GM18870 (cell line): ENCODE measurements around the gene SLC5A3.

Experiments
- ATAC-seq: cut with Tn5 transposase; IDR thresholded peaks from one replicate; pipeline ENCODE4 v1.9.1; 2021; ENCODE audit warnings: moderate library complexity; ENCODE audit not compliant: unreplicated experiment

SLC5A3 gene

DNA sequence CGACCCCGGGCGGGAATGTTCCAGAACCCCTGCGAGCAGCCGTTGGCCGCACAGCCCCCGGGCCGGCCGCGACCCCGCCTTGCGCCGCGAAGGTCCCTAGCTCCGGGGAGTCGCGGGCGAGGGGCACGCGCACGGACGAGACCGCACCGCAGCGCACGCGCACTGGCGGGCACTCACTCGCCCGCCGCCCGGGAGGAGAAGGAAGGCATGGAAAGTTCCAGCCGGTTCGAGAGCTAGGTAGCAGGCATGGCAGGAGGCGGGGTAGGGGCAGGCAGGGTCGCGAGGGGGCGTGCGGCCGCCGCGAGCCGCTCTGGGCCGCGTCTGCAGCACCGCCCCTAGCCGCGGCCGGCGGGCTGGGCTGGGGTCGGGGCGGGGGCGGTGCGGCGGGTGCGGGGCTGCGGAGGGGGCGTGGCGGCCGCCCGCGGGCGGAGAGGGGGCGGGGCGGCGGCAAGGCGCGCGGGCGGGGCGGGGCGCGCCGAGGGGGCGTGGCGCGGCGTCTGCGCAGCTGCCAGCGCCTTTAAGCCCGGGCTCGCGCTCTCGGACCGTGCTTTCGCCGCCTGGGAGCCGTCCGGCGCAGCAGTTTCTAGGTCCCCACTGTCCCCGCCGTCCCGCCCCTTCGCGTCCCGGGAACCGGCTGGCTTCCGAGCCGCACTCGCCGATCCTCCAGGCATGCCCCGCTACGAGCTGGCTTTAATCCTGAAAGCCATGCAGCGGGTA lies at the start of gene SLC5A3, which contains the start of gene MRPS6:
TSS of gene SLC5A3 (plus strand) at position 547 of the 717 bp plus-strand sequence. CDS start 21,621 bp downstream, outside the sequence.
TSS of gene MRPS6 (plus strand) at position 547 of the 717 bp plus-strand sequence. CDS start at position 670, 123 bp downstream.
- ATAC-seq: peak; percentile 46

DNA sequence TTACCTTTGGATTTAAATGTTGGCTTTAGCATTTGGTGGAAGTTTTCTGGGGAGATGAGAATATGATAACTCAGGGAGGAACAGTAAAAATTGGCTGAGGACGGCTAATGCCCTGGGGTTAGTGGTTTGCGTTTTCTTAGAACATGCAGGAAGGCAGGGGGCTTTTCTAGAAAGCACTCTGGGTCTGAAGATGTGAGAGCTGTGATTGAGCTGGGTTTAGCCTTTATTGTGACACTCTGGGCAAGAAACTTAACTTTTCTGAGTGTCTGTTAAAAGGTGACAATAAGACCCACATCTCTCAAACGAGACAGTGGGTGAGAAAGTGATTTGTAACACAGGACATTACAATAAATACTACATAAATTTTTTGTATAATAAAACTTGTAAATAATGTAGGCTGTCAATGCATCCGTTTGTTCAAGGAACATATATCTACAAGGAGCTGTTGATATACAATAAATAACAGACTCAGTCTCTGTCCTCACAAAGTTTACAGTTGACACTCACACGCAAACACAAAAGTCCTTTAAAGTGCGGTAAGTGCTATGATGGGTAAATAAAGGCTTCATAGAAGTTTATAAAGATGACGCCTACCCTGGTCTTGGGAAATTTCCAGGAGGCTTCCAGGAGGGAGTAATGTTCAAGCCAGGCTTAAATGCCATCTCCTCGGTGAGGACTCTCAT lies 49.5 kb upstream of the SLC5A3 start:
- ATAC-seq: no peak

DNA sequence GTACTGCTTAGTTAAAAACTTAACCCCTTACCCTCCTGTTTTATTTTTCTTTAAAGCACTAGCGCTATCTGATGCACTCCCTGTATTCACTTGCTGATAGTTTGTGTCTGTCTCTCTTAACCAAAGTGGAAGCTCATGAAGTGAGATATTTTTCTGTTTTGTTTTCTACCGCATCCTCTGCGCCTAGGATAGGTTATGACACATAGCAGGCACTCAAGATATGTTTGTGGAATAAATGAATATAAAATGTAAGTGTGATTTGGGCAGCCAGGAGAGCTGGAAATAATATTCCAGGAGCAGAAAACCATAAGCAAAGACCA lies 49.0 kb upstream of the SLC5A3 start:
- ATAC-seq: no peak

DNA sequence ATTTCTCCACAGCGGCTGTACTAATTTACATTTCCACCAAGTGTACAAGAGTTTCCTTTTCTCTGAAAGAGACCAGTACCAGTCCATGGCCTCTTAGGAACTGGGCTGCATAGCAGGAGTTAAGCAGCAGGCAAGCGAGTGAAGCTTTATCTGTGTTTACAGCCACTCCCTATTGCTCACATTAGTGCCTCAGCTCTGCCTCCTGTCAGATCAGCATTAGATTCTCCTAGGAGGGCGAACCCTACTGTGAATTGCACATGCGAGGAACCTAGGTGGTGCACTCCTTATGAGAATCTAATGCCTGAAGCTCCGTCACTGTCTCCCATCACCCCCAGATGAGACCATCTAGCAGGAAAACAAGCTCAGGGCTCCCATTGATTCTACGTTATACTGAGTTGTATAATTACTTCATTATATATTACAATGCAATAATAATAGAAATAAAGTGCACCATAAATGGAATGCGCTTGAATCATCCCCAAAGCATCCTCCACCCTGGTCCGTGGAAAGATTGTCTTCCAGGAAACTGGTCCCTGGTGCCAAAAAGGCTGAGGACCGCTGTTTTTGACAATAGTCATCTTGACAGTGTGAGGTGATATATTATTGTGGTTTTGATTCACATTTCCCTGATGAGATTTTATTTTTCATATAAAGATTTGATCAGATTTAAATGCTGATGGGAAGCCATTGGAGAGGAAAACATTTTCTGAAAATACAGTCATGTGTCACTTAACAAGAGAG lies 45.5 kb upstream of the SLC5A3 start:
- ATAC-seq: no peak

DNA sequence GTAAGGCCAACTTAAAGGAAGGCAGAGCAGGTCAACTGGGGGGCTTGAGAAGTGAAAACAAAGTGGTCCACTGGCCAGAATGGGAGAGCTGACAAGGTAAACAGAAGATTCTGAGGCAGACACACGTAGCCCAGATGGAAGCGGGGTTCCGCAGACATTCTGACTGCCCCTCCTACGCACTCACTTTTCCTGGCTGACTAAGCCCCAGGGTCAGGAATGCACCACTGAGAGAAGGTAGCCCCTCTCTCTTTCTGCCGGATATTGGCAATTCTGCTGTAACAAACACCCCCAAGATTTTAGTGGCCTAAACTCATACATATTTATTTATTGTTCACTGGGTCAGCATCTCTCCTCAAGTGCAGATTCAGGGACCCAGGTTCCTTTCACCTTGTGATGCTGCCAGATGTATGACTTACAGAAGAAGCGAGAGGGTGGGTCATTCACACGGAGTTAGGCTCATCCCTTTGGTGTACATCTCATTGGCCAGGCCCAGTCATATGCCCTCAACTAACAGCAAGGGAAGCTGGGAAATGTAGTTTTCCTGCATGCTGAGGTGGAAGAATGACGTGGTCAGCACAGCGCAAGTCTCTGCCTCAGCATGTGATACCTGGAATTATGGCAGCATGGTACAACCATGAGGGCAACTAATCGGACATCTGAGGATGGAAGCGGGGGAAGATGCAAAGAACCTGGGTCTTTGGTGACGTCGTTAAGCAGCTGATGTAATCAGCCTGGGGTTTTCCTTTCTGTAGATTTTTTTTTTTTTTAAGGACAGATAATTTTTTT lies 43.4 kb upstream of the SLC5A3 start:
- peak; percentile 86 for ATAC-seq

DNA sequence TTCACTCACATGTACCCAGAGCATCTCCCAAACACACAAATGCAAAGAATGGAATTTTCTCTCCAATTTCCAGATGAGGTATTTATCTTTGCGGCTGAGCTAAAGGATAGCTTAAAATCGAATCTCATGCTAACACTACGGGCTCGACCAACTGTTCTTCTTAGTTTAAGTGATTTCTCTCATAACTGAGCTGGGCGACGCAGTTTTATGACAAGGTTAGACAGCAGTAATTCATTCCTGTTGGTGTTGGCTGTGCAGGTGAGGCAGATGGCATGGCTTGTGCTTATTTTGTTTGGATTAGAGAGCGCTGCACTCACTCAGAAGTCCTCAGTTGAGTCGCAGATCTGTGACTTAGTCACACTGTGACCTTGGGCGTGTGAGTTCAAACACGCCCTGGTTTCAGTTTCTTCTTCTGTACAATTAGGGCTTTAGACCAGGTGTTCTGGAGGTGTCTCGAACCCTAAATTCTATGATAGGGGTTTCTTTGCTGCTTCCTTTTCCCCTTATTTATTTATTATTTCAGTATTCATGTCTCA lies 41.5 kb upstream of the SLC5A3 start:
- ATAC-seq: no peak

DNA sequence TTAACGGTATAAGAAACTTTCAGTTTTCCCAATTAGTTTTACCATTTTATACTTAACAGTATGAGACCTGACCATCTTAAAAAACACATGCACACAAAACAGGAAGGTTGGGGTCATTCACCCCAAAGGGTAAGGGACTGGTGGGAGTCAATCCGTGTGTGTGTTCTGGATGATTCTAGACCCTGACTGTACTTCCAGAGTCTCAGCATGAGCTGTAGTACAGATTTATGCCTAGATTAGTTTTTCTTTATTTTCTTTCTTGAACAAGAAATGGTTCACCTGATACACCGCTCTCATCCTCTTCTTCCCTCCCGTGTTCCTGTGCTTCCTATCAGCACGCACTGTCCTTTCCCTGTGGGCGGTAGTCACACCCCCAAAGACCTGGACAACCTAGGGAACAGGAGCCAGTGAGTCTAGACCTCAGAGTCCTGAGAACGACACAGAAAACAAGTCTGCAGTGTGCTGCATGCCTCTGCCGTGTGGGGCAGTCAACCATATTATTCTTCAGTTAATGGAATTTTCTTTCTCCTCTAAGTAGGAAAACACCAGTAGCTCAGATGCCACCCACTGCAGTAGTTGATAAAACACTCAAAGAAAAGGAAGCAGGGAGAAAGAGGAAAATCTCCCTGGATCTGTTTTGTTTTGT lies 38.9 kb upstream of the SLC5A3 start:
- no peak for ATAC-seq

DNA sequence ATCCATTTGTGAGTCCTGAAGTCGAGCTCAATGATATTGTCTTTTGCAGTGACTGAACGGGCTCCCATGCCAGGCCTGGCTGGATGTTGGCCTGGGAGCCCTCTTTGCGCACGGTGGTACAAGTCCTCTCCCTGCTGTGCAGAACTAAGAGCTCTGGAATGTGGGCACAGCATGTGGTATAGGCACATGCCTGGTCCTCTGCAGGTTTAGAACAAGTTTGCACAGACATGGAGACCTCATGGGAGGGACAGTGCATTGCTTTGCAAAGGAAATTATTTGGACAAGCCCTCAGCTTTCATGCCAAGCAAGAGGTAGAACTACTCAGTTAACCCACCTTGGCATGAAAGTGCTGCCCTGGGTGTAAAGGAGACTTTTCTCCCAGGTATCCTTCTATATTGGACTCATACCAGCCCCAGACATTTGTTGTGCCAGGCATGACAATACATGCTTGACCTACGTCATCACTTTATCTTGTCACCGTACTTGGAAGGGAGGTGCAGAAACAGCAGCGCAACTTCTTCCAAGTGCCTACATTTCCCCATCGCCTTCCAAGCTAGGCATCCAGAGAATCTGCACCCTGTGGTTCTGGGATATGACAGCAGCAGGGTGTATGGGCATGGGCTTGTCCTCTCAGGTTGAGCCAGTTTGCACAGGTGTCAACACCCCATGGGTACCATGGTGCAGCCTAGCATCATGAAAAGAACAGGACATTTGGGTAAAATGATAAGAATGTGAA lies 37.6 kb upstream of the SLC5A3 start:
- no peak for ATAC-seq

DNA sequence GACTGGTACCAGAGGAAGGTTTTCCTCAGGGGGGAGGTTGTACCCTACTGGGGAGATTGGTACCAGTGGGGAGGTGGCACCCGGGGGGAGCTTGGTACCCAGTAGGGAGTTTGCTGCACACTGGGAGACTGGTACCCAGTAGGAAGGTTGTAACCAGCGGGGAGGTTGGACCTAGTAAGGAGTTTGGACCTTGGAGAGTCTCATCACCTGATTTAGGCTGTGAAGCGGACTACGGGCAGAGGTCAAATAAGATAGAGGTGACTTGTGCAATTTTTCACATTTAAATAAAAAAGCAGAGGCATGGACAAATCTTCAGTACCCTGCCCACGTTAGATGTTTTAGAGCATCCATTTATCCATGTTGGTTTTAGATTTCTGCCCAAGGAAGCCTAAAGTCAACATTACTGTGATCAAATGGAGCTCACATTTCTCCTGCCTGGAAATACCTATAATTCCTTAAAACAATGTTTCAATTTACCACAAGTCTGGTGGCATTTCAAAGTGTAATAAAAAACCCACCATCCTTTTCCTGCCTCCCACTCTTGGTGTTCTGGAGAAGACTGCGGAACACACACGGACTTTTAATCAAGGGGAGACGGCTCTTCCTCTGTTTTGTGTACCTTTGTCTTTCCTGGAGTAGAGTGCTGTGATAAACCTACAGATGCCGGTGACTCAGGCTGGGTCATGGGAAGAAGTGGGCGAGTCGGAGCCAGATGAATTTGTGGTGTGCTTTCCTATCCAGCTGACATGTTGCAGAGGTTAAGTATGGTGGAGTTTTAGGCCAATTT lies 36.2 kb upstream of the SLC5A3 start:
- ATAC-seq: no peak

DNA sequence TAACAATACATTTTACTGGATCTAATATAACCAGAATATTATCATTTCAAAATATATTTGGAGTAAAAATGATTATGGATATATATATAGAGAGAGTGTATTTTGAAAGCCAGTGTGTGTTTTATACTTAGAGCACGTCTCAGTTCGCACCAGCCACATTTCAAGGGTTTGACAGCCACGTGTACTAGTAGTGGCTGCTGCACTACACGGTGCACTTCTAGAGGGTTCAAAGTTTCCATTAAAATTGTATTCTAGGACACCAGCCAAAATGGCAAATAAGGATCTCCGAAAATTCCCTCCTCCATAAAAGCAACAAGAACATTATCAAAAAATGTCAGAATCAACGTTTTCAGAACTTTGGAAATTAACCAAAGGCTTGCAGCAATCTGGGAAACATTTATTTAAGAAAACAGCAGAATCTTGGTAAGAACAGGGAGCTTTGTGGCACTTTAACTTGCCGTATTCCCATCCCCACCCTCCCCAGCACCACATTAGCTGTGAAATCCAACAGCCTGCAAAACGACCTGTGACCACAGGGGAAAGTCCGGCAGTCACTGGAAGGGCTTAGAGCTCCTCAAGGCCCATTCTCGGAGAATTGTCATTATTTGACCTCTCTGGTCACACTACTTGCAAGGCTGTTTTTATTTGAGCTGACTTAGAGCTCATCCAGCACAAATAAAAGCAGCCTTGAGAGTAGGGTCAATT lies 33.5 kb upstream of the SLC5A3 start:
- no peak for ATAC-seq

DNA sequence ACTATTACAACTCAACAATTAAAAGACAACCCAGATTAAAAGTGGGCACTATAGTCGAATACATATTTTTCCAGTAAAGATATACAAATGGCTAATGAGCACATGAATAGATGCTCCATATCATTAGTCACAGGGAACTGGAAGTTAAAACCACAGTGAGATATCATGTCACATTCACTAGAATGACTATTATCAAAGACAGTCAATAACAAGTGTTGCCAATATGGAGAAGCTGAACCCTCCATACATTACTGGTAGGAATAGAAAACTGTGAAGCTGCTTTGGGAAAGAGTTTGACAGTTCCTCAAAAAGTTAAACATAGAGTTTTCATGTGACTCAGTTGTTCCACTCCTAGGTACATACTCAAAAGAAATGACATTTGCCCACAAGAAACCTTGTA lies 30.6 kb upstream of the SLC5A3 start:
- no peak for ATAC-seq

DNA sequence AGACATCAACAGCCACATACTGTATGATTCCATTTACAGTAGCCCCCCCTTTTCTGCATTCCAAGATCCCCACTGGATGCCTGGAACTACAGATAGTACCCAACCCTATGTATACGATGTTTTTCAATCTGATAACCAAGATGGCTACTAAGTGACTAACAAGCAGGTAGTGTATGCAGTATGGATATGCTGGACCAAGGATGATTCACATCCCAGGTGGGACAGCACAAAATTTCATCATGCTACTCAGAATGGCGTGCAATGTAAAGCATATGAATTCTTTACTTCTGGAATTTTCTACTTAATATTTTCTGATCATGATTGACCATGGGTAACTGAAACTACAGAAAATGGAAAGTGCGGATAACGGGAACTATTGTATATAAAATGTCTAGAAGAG lies 30.0 kb upstream of the SLC5A3 start:
- no peak for ATAC-seq

DNA sequence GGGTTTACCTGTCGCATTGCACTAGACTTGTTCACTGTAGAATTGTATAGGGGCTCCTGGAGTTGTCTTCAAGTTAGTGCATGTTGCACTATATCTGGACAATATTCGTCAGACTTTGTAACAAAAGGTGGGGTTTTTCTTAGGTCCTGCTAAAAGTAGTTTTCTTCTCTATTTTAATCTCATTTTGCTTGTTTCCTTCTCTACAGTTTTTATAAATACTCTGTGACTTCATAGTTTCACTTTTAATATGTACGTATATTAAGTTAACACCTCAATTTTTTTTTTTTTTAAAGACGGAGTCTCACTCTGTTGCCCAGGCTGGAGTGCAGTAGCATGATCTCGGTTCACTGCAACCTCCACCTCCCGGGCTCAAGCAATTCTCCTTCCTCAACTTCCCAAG lies 26.5 kb upstream of the SLC5A3 start:
- peak; percentile 45 for ATAC-seq

DNA sequence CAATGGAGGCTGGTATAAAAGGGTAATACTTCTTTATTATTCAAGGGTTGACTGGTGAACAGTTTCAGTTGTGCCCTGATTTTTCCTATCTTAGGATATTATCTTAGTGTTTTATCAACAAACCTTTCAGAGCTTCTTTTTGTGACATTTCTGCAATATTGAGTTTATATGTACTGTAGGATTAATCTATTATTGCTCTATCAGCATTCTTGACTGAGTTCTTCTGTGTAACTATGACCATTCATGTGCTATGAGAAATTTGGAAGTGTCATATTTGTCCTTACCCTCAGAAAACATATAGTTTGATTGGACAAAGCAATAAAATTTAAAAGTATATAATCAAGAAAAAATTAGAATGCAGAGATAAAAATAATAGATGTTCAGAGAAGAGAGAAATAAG lies 25.5 kb upstream of the SLC5A3 start:
- no peak for ATAC-seq

DNA sequence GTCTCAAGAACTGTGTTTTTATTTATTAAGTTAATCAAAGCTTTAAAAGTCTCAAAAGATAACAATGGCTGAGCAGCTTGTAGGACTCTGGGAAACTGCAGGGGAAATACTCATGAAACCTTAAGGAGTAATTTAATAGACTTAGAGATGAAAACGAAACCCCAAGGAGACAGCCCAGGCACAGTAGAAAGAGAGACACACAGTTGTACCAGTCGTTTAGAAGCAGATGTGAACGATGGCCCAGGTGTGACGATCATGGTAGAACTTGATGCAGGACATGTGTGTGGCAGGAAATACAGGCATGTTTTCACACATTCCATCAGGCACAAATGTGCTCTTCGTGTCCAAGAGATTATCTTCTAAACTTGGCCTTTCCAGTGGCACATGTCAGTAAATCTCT lies 21.2 kb upstream of the SLC5A3 start:
- no peak for ATAC-seq

DNA sequence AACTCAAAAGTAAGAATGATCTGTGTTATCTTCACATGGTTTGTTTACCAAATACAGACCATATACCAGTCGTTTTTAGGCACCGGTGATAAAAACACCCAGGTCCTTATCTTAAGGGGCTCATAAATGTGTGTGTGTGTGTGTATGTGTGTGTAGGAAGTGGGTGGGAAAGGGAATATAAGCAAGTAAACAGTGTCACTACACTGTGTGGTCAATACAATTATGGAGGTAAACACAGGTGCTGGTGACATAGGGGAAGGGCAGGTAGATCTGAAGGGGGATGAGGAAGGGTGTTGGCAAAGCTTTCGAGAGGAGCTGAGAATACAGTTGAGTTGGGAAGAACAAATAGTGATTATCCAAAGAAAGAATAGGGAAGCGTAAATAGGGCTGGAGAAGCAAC lies 19.1 kb upstream of the SLC5A3 start:
- no peak for ATAC-seq

DNA sequence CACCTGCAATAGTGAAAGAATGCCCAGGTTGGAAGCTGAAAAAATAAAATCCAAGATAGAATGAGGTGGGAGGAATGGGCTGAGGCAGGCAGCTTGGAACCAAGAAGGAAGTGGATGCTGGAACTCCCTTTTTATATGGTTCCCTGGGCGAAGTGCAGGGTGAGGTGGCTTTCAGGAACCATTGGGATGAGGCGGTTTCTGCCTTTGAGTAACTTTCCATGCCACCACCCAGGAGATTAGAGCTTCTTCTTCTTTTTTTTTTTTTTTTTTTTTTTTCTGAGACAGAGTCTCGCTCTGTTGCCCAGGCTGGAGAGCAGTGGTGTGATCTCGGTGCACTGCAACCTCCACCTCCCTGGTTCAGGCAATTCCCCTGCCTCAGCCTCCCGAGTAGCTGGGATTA lies 17.8 kb upstream of the SLC5A3 start:
- ATAC-seq: no peak

DNA sequence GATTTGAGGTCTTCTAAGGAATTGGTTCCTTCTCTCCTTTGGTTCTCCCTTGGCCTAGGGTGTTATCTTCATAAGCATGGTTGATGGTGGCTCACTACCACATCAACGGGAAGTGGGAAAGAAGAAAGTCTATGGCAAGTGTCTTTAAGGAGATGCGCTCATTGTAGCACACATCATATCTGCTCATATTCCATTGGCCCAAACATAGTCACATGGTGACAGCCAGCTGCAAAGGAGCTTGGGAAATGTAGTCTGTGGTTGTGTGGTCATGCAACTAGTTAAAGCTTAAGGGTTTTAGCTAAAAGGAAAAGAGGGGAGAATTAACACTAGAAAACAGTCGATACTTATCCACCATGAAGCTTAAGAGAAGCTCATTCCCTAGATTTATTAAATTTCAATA lies 11.4 kb upstream of the SLC5A3 start:
- no peak for ATAC-seq
